DMS 273 treated with DMSO at 0.1 percent for 48 hours (cell line): ENCODE data around the gene TTC9B.

Source experiments
- DNase-seq: peaks from one replicate; lab custom pipeline; 2025; lab: John Stamatoyannopoulos, UW

Gene TTC9B

DNA sequence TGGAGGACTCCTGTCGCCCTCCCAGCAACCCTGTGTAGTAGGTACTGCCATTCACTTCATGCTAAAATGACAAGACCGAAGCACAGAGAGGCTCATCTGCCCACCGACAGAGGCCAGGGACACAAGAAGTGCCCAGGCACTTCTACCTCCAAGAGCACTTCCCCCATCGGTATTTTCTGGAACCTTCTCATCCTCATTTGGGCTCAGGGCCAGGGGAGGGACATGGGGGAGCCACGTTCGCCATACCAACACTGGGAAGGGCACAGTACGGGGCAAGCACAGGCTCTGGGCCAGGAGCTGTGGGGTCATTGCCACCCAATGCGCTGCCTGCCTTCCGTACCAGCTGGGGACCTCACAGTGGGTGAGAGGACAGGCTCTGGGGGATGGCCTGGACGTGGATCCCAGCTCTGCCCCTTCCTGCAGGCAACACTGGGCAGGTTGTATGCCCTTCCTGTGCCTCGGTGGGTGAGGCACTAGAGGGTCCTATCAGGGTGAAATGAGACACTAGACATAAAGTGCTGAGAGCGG lies 29.6 kb upstream of the TTC9B start:
- DNase-seq, result no peak

- no peak for DNase-seq
These were observed 29.0 kb upstream of the TTC9B start for GRCh38 chr19:40247178-40247577.

- DNase-seq, result no peak
These were observed 28.3 kb upstream of the TTC9B start for GRCh38 chr19:40246292-40247073.

DNA sequence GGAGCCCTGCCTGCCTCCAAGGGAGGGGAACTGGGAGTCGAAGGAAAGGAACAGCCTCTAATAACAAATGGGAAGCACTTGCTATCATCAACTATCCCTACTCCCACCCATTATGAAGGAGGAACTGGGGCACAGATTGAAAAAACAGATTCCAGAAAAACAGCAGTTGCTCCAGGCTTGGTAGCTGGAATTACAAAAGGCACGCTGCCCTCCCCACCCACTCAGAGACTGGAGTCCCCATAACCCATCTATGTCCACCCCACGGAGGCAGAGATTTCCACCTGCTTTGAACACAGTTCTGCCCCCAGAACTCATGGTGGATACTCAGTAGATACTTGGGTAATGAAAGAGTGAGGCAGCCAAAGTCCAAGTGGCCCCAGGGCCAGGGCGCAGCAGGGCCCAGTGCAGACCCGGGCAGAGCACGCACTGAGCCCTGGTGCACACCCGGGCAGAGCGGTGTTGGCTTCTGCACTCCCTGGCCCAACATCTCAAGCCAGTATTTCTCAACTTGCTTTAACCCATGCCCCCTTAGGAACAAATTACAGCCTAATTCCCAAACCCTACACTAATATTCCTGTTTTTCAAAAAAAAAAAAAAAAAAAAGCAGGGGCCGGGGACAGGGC lies 27.4 kb upstream of the TTC9B start:
- no peak for DNase-seq

DNA sequence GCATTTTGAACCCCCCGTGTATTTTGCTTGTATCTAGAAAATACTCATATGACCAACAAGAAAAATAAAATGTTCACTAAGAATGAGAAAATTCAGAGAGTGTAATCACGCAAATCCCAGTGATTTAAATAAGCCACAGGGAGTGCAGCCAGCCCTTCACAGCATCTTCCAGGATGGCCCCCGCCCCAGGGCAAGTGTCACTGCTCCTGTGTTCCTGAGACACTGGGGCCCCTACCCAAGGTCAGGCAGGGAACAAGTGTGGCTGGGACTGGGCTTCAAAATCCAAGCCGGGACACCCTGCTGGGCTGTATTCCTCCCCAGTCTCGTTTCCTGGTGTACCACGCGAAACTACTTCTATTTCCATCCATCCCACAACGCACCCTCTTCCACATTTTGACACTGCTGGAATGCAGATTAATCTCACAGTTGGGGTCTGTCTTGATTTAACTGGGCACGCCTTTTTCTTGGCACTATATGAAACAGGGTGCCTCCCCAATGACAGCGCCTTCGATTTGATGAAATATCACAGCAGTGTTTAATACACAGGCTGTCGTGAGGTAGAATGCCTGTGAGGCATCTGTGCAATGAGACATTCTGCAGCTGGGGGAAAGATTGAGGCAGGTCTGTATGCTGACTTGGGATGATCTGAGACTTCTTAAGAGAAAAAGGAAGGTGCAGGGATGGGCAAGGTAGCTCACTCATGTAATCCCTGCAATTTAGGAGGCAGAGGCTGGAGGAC lies 26.6 kb upstream of the TTC9B start:
- DNase-seq, result no peak

- no peak for DNase-seq
These were observed 25.0 kb upstream of the TTC9B start for GRCh38 chr19:40243181-40243580.

DNA sequence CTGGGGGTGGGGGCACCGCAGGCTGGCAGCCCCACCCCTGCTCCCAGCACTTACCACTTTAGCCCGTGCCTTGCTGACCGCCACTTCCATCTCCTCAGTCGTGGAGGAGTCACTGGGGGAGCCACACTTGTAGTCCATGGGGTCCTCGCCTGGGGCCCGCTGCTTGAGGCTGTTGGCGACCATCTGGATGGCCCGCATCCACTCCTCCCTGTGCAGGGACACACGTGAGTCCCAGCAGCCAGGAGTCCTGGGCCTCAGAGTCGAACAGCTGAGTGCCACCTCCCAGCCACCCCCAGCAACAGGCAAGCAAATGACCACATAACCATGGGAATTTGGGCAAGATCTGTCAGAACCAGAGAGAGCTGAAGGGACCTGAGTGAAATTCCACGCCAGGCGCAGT lies 24.3 kb upstream of the TTC9B start:
- DNase-seq, result no peak

DNA sequence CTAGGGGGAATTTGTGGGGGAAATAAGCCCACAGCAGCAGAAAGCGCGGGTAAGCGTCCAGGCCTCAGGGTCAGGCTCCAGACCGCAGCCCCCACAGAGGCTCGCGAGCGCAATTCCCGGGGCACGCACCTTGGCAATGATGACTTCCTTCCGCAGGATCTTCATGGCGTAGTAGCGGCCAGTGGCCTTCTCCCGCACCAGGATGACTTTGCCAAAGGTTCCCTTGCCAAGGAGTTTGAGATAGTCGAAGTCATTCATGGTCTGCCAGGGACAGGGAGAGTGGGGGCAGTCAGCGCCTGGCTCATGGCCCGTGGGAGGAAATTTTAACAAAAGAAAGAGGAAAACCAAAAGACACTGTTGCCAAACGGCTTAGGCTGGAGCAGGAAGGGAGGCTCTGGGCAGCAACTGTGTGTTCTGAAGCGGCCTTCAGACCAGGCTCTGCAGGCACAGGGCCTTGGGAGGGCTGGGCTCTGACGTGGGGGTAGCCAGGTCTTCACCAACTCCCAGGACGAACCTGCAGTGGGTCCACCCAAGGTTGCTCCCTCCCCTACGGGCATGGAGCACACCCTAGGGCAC lies 23.7 kb upstream of the TTC9B start:
- no peak for DNase-seq

DNA sequence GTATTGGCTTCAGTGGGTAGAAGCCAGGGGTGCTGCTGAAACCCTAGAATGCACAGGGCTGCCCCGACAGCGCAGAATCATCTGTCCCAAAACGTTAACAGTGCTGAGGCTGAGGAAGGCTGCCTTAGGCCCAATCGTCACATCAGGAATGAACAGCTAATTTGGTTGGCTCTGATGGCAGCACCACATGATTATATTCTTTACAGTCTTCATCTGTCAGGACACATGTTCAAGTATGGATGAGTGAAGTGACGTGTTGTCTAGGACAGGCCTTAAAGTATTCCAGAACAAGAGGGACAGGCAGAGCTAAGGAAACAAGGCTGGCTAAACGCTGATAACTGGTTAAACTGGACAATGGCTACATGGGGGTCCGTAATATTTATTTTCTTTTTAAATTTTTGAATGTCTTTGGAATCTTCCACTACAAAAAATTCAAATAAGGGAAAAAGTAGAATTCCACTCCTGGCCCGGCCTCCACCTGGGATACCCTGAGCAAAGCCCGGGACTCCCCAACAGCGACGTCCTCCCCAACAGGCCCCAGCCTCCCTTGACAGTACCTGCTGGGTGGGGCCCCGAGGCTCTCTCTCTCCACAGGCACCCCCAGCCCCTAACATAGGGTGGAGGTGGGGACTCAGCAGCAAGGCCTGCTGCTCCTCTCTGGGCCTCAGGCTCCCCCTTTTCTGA lies 23.1 kb upstream of the TTC9B start:
- no peak for DNase-seq

GRCh38 chr19:40240332-40240731 lies 22.1 kb upstream of the TTC9B start:
- DNase-seq, result no peak

DNA sequence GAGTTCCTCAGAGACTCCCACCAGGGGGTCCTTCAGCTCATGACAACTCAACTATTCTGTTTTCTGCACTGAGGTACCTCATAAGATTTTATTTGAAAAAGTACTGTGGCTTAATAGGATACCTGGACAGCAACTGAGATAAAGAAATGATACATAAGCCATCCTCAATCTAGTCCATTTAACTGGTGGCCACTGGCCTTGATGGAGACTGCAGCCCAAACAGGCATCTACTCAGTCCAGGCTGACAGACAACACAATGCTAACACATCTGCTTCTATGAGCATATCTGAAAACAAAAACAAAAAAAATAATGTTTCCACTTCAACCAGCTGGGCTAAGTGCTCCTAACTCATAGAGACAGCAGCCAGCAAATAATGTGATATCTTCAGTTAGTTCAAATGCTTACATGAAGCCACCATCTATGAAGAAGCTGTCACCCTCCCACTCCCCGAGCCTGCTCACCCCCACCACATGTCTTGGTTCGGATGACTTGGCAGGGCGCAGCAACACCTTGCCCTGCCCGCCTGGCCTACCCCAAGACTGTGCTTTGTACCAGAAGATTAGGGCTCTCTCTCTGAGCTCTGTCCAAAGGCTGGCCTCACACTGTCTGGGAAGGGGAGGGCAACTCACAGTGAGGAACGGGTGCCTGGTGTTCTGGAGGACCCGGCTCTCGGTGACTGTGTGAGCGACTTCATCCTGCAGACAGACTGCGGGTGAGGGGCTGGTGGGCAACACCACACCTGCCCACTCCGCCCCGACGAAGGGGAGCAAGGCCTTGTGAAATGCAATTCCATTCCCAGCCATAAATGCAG lies 21.4 kb upstream of the TTC9B start:
- DNase-seq, result no peak

GRCh38 chr19:40238775-40239174 lies 20.6 kb upstream of the TTC9B start:
- DNase-seq, result no peak

GRCh38 chr19:40237791-40238190 lies 19.6 kb upstream of the TTC9B start:
- DNase-seq, result no peak

DNA sequence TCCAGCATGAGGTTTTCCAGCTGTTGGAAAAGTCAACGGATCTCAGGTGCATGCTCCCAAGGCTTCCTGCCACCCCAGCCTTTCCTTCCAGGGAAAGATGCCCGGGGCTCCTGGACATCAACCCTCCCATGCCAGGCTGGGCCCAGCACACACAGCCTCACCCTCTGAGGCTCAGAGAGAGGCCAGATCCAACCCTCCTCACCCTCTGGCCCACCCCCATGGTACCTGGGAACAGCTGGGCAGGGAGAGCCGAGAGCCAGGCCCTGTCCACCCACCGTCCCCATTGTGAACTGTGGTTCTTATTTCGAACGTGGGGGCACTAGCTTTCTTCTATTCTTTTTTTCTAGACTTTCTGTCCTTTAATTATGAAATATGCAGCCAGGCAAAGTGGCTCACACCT lies 18.2 kb upstream of the TTC9B start:
- DNase-seq, result no peak

DNA sequence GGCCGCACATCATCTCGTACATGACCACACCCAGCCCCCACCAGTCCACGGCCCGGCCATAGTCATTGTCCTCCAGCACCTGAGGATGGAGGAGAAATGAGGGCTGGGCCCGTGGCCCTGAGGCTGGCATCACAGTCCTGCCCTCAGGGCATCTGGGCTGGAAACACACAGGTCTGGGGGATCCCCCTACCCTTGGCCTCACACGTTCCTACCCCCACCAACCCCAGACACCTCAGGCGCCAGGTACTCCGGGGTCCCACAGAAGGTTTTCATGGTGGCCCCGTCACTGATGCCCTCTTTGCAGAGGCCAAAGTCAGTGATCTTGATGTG lies 17.8 kb upstream of the TTC9B start:
- no peak for DNase-seq

GRCh38 chr19:40235238-40236025 lies 17.2 kb upstream of the TTC9B start:
- DNase-seq, result no peak

DNA sequence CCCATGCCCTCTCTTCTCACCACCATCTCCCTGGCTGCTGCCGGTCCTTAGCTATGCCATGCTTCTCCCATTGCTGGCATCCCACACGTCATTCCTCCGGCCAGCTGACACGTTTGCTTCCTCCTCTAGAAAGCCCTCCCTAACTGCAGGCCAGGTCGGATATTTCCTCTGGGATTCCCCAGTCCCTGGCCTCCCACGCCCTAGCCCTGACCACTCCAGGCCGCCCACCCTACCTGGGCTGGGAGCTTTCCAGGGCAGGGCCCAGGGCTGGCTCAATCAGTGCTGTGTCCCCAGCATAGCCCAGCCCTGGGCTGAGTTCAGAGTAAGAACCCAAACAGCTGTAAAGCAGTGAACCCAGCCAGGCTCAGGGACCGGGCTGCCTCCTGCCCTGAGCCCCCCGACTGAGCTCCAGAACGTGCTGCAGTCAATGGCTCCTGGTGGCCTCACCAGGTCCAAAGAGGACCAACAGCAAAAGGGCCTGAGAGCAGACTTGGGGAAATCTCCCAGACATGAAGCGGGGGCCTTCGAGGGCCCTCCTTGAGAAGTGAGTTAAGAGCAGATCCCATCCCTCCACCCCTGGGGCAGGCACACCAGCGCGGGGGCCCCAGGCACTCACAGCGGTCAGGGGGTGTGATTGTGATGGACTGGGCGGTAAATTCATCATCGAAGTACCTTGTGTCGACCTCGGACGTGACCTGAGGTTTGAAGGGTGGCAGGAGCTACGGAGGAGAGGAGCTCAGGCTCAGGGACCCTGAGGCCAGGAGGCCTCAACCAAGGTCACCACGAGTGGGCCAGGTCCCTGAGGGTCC lies 16.4 kb upstream of the TTC9B start:
- no peak for DNase-seq

- no peak for DNase-seq
These were observed 15.7 kb upstream of the TTC9B start for GRCh38 chr19:40233811-40234389.
